HCT116 (cell line): ENCODE data around the gene RASSF7. TPM values are rescaled to one million over a fixed set of nuclear protein-coding genes. Genes with fewer than 3 reads are reported as not detected.

Experiments
- ATAC-seq: fragments of 200-7000 bp; cut with Tn5 transposase; 2 replicates; pipeline ENCODE4 v1.9.1; 2020; ENCODE audit warnings: mild to moderate bottlenecking, moderate library complexity
- BruUV-seq: library from RNA; stranded (reverse); fragments of 400-500 nt; replicated peaks from 2 replicates; lab custom pipeline; 2021; lab: Mats Ljungman, UMichigan
- CTCF ChIA-PET: fragments of 300-600 bp; sonication (Branson Sonifier 250); formaldehyde crosslinking; loops from one replicate; lab custom pipeline; 2021; ENCODE audit warnings: antibody characterized with exemption; lab: Charles Lee
- POLR2A ChIA-PET: fragments of 300-600, 350-600 bp; sonication (Branson Sonifier 250); formaldehyde crosslinking; loops from one replicate; lab custom pipeline; 2021; ENCODE audit warnings: antibody characterized with exemption; lab: Charles Lee
- RAD21 ChIA-PET, 2 experiments: fragments of 300-600 bp; sonication (Branson Sonifier 250); formaldehyde crosslinking; loops; one replicate each; lab custom pipeline; 2023; ENCODE audit warnings: low total read pairs in 2 of 2; ENCODE audit not compliant: uncharacterized antibody in 2 of 2, unreplicated experiment in 2 of 2, low non-redundant PET in 1 of 2; lab: Charles Lee
- DNase-seq: peaks from one replicate; pipeline ENCODE4 v3.0.0-alpha.2; 2010; ENCODE audit warnings: low read depth, low spot score
- H2AFZ ChIP-seq: fragments of 200-600 bp; shearing (Covaris generic), sonication (generic); 2 replicates; pipeline ENCODE4 v1.6.1; 2017; ENCODE audit warnings: low read depth, mixed run types, mixed read lengths, antibody characterized with exemption, low read length; ENCODE audit not compliant: poor library complexity, severe bottlenecking
- H3K27ac ChIP-seq: 2 replicates; pipeline ENCODE4 v1.5.1; 2012; ENCODE audit warnings: low read depth, low read length
- H3K27me3 ChIP-seq: fragments of 200-600 bp; sonication (generic); 2 replicates; pipeline ENCODE4 v1.6.1; 2016; ENCODE audit warnings: mixed run types, low read length, mixed read lengths; ENCODE audit not compliant: insufficient read depth
- H3K36me3 ChIP-seq, 2 experiments: fragments of 200-500 bp in 1 of 2; fragments of 200-600 bp in 1 of 2; sonication (Bioruptor generic) in 1 of 2; sonication (generic) in 1 of 2; 2 replicates each; pipeline versions ENCODE4 v1.5.1 to v1.6.1; 2014 to 2016; ENCODE audit warnings: low read length in 2 of 2, inconsistent platforms in 1 of 2, mixed read lengths in 1 of 2, mixed run types in 1 of 2; ENCODE audit not compliant: insufficient read depth in 2 of 2, control insufficient read depth in 1 of 2
- H3K4me1 ChIP-seq, 2 experiments: fragments of 200-600 bp in 1 of 2; sonication (generic) in 1 of 2; 2 replicates each; pipeline versions ENCODE4 v1.5.1 to v1.6.1; 2012 to 2017; ENCODE audit warnings: low read length in 2 of 2, inconsistent platforms in 1 of 2, mild to moderate bottlenecking in 1 of 2, mixed read lengths in 1 of 2, mixed run types in 1 of 2, moderate library complexity in 1 of 2; ENCODE audit not compliant: insufficient read depth in 2 of 2, control insufficient read depth in 1 of 2
- H3K4me2 ChIP-seq: fragments of 200-600 bp; sonication (generic); 2 replicates; pipeline ENCODE4 v1.6.1; 2017; ENCODE audit warnings: mixed run types, low read length, mixed read lengths
- H3K4me3 ChIP-seq, 2 experiments: fragments of 200-600 bp in 1 of 2; sonication (generic) in 1 of 2; replicated peaks in 1 of 2; 2 replicates each; pipeline ENCODE4 v1.5.1; 2011 to 2016; ENCODE audit warnings: low read length in 2 of 2, control low read depth in 1 of 2, low read depth in 1 of 2, mild to moderate bottlenecking in 1 of 2, mixed read lengths in 1 of 2, mixed run types in 1 of 2
- H3K79me2 ChIP-seq: fragments of 200-600 bp; sonication (generic); 2 replicates; pipeline ENCODE4 v1.6.1; 2017; ENCODE audit warnings: mild to moderate bottlenecking, mixed run types, low read length, moderate library complexity, mixed read lengths; ENCODE audit not compliant: insufficient read depth
- H3K9ac ChIP-seq: fragments of 200-600 bp; sonication (generic); 2 replicates; pipeline ENCODE4 v1.6.1; 2016; ENCODE audit warnings: low read length, mixed read lengths
- H3K9me2 ChIP-seq: fragments of 200-600 bp; sonication (generic), shearing (Covaris generic); 2 replicates; pipeline ENCODE4 v1.6.1; 2017; ENCODE audit warnings: mixed run types, mild to moderate bottlenecking, moderate library complexity; ENCODE audit not compliant: insufficient read depth
- H3K9me3 ChIP-seq, 2 experiments: fragments of 200-500 bp in 1 of 2; fragments of 200-600 bp in 1 of 2; sonication (Bioruptor generic) in 1 of 2; sonication (generic) in 1 of 2; 2 replicates each; pipeline ENCODE4 v1.6.1; 2014 to 2017; ENCODE audit warnings: low read length in 2 of 2, mixed read lengths in 2 of 2, inconsistent platforms in 1 of 2, low read depth in 1 of 2, mild to moderate bottlenecking in 1 of 2, mixed run types in 1 of 2, moderate library complexity in 1 of 2; ENCODE audit not compliant: control insufficient read depth in 1 of 2, insufficient read depth in 1 of 2
- H4K20me1 ChIP-seq: fragments of 200-600 bp; sonication (generic), shearing (Covaris generic); 2 replicates; pipeline ENCODE4 v1.6.1; 2017; ENCODE audit warnings: mixed run types, mild to moderate bottlenecking, moderate library complexity; ENCODE audit not compliant: insufficient read depth
- CBX3 ChIP-seq: IDR thresholded peaks from 2 replicates; pipeline ENCODE4 v1.6.1; 2012; ENCODE audit warnings: low read depth
- ELF1 ChIP-seq: IDR thresholded peaks from 2 replicates; pipeline ENCODE4 v1.6.1; 2012; ENCODE audit warnings: low read depth, borderline replicate concordance
- EZH2 ChIP-seq: fragments of 200-600 bp; sonication (generic); IDR thresholded peaks from 2 replicates; pipeline ENCODE4 v1.6.1; 2017; ENCODE audit warnings: antibody characterized with exemption, mixed run types
- EZH2phosphoT487 ChIP-seq: fragments of 200-600 bp; IDR thresholded peaks from 2 replicates; pipeline ENCODE4 v1.6.1; 2018; ENCODE audit warnings: antibody characterized with exemption, borderline replicate concordance
- JUND ChIP-seq: IDR thresholded peaks from 2 replicates; pipeline ENCODE4 v1.6.1; 2012
- POLR2A ChIP-seq: IDR thresholded peaks from 2 replicates; pipeline ENCODE4 v1.7.0; 2011; ENCODE audit warnings: borderline replicate concordance; ENCODE audit not compliant: insufficient read depth, insufficient read length; ENCODE audit errors: extremely low read depth
- POLR2AphosphoS5 ChIP-seq: IDR thresholded peaks from 2 replicates; pipeline ENCODE4 v1.6.1; 2011; ENCODE audit warnings: mild to moderate bottlenecking, low read depth, low read length, moderate library complexity
- SIN3A ChIP-seq: IDR thresholded peaks from 2 replicates; pipeline ENCODE4 v1.6.1; 2012; ENCODE audit warnings: low read depth
- SP1 ChIP-seq: IDR thresholded peaks from 2 replicates; pipeline ENCODE4 v1.6.1; 2012; ENCODE audit warnings: low read depth
- TCF7L2 ChIP-seq: IDR thresholded peaks from 2 replicates; pipeline ENCODE4 v1.7.0; 2011; ENCODE audit warnings: borderline replicate concordance, inconsistent platforms; ENCODE audit not compliant: insufficient read depth, insufficient read length; ENCODE audit errors: extremely low read depth
- YY1 ChIP-seq: IDR thresholded peaks from 2 replicates; pipeline ENCODE4 v1.6.1; 2011; ENCODE audit warnings: low read length, low read depth, moderate library complexity, mild to moderate bottlenecking; ENCODE audit not compliant: insufficient replicate concordance; ENCODE audit errors: extremely low read depth
- ZNF274 ChIP-seq: fragments of 200-500 bp; sonication (Bioruptor generic); IDR thresholded peaks from 2 replicates; pipeline ENCODE4 v1.6.1; 2014; ENCODE audit warnings: mild to moderate bottlenecking, low read depth, low read length, inconsistent platforms
- intact Hi-C: fragments of 100-400 bp; cut with micrococcal nuclease; formaldehyde crosslinking; loops from 2 replicates; pipeline ENCODE4 v1.10.0; 2022
- total RNA-seq: library from RNA; stranded (reverse); gene quantifications from one replicate; pipeline ENCODE4 v1.2.1, GENCODE V29; 2021; ENCODE audit not compliant: unreplicated experiment
- TF ChIP-seq, protein P1 (sequence below): IDR thresholded peaks from 2 replicates; pipeline ENCODE4 v1.6.1; 2012
- TF ChIP-seq, protein P2 (sequence below): IDR thresholded peaks from 2 replicates; pipeline ENCODE4 v1.6.1; 2012
- TF ChIP-seq, protein P3 (sequence below): IDR thresholded peaks from 2 replicates; pipeline ENCODE4 v1.6.1; 2011; ENCODE audit warnings: mild to moderate bottlenecking, low read length, moderate library complexity; ENCODE audit not compliant: insufficient replicate concordance; ENCODE audit errors: extremely low read depth

Gene RASSF7
- total RNA-seq, 1 experiment from 2014 or later, result 35.9 TPM

DNA sequence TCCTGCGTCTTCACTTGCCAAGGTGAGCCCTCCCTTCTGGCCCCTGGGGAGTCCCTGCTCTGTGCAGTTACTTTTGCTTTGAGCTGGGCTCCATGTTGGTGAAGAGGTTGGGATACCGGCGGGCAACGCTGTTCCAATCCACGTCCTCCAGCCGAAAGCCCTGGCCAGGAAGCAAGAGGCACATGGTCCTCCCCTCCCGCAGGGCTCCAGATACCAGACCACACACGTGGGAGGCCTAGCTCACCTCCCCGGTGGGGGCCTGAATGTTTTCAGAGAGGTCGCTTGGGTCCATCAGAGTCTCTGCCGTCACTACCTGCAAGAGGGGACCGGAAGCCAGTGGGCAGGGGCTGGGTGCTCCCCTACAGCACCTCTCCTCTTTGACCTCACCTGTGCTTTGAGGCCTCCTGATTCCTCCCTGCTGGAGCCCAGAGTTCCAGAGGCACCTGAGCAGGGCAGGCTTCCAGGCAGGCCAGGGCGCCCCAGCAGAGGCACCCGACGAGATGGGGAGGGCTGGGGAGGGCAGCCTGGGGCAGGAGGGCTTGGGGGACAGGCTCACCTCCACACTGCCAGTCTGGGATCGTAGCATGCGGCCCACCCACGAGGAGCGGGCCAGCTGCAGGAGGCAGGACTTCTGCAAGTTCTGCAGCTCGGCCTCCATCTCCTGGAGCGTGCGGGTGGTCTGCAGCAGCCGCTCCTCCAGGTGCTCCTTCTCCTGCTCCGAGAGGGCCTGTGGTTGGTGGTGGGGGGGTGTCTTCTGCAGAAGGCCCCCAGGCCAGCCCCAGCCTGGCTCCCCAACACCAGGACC is 3.2 kb upstream of the RASSF7 start:
- Histone ChIP-seq H3K9me2 (no peaks in the 10 kb centered on the region), H2AFZ (no peak overlapping the region), H3K4me3 (no peak overlapping the region), H3K36me3 (no peaks in the 10 kb centered on the region), H4K20me1 (no peaks in the 10 kb centered on the region), H3K9me3 (no peaks in the 10 kb centered on the region), H3K9ac (no peak overlapping the region), H3K4me1 (peaks cover 25 to 40% of the 10 kb centered on the region in 2 experiments), H3K27ac (no peak overlapping the region; the same call in 1 of the 2 replicates), H3K27me3 (no peaks in the 10 kb centered on the region), H3K79me2 (peaks cover 15% of the 10 kb centered on the region), H3K4me2 (no peak overlapping the region)
- intact Hi-C loops, result no loop called here
- no TSS peak for BruUV-seq
- ATAC-seq (no peak), DNase-seq (no peak)
- CTCF ChIA-PET, result interaction anchor here (1.0 kb wide), 1 partner anchor 204 kb away, joined by 3 read pairs; no protein-coding TSS in a partner anchor
- no peak for TF ChIP-seq POLR2A
- no peak for TF ChIP-seq POLR2AphosphoS5
- TF ChIP-seq ELF1, result no peak
- RAD21 ChIA-PET, result no interaction called here
- POLR2A ChIA-PET, result no interaction called here

DNA sequence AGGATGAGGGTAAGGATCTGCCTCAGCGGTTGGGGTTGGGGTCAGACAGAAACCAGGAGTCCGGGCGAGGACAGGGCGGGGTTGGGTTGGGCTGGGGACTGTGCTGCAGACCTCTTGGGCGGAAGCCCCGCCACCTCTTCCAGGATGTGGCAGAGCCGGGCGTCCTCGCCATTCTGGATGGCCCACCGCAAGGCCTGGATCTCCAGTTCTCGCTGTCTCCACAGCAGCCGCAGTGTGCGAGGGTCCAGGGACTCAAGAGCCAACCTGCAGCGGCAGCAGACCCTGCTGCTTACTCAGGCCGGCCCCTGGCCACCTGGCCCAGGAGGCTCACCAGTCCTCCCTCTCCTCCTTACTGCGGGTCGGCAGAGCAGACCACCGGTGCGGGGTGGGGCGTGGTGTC is 2.3 kb upstream of the RASSF7 start:
- Histone ChIP-seq H3K79me2 (peaks cover 15% of the 10 kb centered on the region), H4K20me1 (no peaks in the 10 kb centered on the region), H3K9ac (no peak overlapping the region), H3K9me2 (no peaks in the 10 kb centered on the region), H3K27ac (peak overlapping the region; percentile 97; the same call in 1 of the 2 replicates), H3K9me3 (no peaks in the 10 kb centered on the region), H3K36me3 (no peaks in the 10 kb centered on the region), H3K27me3 (no peaks in the 10 kb centered on the region), H3K4me2 (no peak overlapping the region), H2AFZ (no peak overlapping the region), H3K4me1 (peaks cover 25 to 42% of the 10 kb centered on the region in 2 experiments), H3K4me3 (no peak overlapping the region)
- CTCF ChIA-PET, result no interaction called here
- DNase-seq (no peak), ATAC-seq (no peak)
- RAD21 ChIA-PET, result no interaction called here
- POLR2A ChIA-PET, result interaction anchor here (0.5 kb wide), 1 partner anchor 319 kb away, joined by 4 read pairs; no protein-coding TSS in a partner anchor
- BruUV-seq, result no TSS peak
- intact Hi-C loops, result no loop called here
- no peak for TF ChIP-seq EZH2phosphoT487
- TF ChIP-seq, protein P1, sequence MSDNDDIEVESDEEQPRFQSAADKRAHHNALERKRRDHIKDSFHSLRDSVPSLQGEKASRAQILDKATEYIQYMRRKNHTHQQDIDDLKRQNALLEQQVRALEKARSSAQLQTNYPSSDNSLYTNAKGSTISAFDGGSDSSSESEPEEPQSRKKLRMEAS, result no peak
- no peak for TF ChIP-seq EZH2
- TF ChIP-seq ZNF274, result no peak
- TF ChIP-seq, protein P2, sequence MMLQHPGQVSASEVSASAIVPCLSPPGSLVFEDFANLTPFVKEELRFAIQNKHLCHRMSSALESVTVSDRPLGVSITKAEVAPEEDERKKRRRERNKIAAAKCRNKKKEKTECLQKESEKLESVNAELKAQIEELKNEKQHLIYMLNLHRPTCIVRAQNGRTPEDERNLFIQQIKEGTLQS, result no peak
- no peak for TF ChIP-seq SIN3A
- TF ChIP-seq, protein P3, sequence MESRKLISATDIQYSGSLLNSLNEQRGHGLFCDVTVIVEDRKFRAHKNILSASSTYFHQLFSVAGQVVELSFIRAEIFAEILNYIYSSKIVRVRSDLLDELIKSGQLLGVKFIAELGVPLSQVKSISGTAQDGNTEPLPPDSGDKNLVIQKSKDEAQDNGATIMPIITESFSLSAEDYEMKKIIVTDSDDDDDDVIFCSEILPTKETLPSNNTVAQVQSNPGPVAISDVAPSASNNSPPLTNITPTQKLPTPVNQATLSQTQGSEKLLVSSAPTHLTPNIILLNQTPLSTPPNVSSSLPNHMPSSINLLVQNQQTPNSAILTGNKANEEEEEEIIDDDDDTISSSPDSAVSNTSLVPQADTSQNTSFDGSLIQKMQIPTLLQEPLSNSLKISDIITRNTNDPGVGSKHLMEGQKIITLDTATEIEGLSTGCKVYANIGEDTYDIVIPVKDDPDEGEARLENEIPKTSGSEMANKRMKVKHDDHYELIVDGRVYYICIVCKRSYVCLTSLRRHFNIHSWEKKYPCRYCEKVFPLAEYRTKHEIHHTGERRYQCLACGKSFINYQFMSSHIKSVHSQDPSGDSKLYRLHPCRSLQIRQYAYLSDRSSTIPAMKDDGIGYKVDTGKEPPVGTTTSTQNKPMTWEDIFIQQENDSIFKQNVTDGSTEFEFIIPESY, result no peak
- no peak for TF ChIP-seq ELF1
- no peak for TF ChIP-seq CBX3
- TF ChIP-seq YY1, result no peak
- TF ChIP-seq JUND, result no peak
- TF ChIP-seq TCF7L2, result no peak
- no peak for TF ChIP-seq SP1
